Thyroid gland (tissue), 4 donors: Measurements from ENCODE around the gene RAB36.

Experiments used
- CTCF ChIP-seq, 6 experiments: fragments of 200-600 bp in 3 of 6; fragments of 450-650 bp in 3 of 6; sonication (generic) in 3 of 6; IDR thresholded peaks; one replicate each; pipeline ENCODE4 v1.5.1; 2016 to 2019; ENCODE audit warnings: antibody characterized with exemption in 6 of 6, mild to moderate bottlenecking in 2 of 6, inconsistent platforms in 1 of 6, moderate library complexity in 1 of 6
- POLR2A ChIP-seq, 2 donors: fragments of 450-650 bp; IDR thresholded peaks; one replicate each; pipeline ENCODE4 v1.6.1; 2017; ENCODE audit warnings: antibody characterized with exemption in 2 of 2, mild to moderate bottlenecking in 2 of 2, moderate library complexity in 1 of 2

- TF ChIP-seq POLR2A (IDR thresholded peaks at IDR 0.05) (no peak), CTCF (IDR thresholded peaks at IDR 0.05) (no peak)
These were observed 25.5 kb upstream of the RAB36 start for GRCh38 chr22:23119494-23120414.
